HG03342 (cell line): ENCODE data around the gene SPDYE6.
"Not testable (repeated sequence)": the region's sequence is repeated elsewhere in the genome, so short reads cannot be mapped to it uniquely, and the experiment has no call there.

ENCODE experiments used
- ATAC-seq: cut with Tn5 transposase; IDR thresholded peaks from one replicate; pipeline ENCODE4 v1.9.1; 2021; ENCODE audit warnings: mild to moderate bottlenecking, moderate library complexity; ENCODE audit not compliant: unreplicated experiment

SPDYE6 gene, protein sequence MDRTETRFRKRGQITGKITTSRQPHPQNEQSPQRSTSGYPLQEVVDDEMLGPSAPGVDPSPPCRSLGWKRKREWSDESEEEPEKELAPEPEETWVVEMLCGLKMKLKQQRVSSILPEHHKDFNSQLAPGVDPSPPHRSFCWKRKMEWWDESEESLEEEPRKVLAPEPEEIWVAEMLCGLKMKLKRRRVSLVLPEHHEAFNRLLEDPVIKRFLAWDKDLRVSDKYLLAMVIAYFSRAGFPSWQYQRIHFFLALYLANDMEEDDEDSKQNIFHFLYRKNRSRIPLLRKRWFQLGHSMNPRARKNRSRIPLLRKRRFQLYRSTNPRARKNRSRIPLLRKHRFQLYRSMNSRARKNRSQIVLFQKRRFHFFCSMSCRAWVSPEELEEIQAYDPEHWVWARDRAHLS

DNA sequence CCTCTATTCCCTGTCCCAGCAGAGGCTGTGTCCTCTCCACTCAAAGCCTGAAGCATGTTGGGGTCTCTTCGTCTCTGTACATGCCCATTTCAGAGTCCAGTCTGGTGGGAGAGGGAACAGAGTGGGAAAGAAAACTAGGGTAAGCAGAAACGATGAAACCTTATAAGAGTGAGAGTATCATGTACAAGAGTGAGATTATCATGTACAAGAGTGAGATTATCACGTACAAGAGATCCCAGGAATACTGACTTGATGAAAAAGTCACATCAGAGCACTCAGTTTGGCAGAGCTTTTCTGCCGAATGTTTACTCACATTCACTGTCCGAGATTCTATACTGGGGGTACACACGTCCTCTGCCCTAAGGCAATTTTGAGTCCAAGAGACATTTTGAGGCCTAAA, at the start of gene SPDYE6:
Gene SPDYE6, minus strand, starts transcription at position 101 of the 400 bp plus-strand sequence. CDS start 421 bp downstream, outside the sequence.
- not testable (repeated sequence) for ATAC-seq

GRCh38 chr7:102404862-102405188, 48.6 kb upstream of the SPDYE6 start:
- ATAC-seq: not testable (repeated sequence)

GRCh38 chr7:102404005-102404861, 48.0 kb upstream of the SPDYE6 start:
- ATAC-seq: peak; percentile 90

GRCh38 chr7:102403563-102403962, 47.3 kb upstream of the SPDYE6 start:
- no peak for ATAC-seq

DNA sequence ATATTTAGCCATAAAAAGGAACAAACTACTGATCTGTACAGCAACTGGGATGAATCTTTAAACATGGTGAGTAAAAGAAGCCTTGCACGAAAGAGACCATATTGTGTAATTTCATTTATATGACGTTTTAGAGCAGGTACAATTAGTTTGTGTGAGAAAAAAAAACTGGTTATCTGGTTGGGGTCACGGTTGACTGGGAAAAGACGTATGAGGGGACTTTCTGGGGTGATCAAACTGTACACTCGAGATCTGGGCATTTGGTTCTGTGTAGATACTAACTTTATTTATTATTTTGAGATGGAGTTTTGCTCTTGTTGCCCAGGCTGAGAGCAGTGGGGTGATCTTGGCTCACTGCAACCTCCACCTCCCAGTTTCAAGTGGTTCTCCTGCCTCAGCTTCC, 44.1 kb upstream of the SPDYE6 start:
- no peak for ATAC-seq

DNA sequence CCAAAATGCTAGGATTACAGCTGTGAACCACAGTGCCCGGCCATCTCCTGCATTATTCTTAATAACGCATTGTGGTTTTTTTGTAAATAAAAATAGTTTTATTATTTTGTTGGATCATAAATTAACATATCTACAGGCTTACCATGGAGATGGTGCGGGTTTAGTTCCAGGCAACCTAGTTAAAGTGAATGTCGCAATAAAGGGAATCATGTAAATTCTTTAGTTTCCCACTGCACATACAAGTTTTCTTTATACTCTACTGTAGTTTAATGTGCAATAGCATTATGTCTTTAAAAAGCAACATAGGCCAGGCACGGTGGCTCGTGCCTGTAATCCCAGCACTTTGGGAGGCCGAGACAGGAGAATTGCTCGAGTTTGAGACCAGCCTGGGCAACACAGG, 42.3 kb upstream of the SPDYE6 start:
- no peak for ATAC-seq

DNA sequence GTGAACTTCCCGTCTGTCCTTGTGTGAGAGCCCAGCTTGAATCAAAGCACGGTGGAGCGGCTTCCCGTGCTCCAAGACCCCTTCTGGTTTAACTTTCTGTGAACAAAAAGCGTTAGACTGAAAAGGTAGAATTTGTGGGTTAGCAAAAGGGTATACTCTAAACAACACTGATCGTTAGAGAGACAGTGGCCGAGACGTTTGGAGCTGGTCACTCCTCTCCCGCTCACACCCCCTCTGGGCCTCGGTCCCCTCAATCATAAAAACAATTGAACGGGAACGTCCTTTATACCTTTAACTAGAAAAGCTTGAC, 40.4 kb upstream of the SPDYE6 start:
- no peak for ATAC-seq

GRCh38 chr7:102395873-102396709, 39.8 kb upstream of the SPDYE6 start, which contains the start of gene PRKRIP1:
Gene PRKRIP1 (plus strand): TSS chr7:102396363. CDS start chr7:102396412, 49 bp downstream.
- peak; percentile 98 for ATAC-seq

DNA sequence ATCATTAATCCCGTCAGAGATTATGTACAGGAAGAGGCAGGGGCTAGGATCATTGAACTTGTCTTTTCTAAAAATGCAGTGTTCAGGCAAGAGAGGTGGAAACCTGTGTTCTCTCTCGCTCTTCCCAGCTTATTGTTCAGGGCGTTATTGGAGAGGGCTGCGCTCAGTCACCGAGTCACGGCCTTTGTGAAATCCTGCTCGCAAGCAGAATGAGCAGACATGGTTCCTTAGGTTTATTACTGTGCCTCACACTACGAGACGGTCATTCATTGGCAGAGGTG, 39.3 kb upstream of the SPDYE6 start:
- ATAC-seq: no peak

DNA sequence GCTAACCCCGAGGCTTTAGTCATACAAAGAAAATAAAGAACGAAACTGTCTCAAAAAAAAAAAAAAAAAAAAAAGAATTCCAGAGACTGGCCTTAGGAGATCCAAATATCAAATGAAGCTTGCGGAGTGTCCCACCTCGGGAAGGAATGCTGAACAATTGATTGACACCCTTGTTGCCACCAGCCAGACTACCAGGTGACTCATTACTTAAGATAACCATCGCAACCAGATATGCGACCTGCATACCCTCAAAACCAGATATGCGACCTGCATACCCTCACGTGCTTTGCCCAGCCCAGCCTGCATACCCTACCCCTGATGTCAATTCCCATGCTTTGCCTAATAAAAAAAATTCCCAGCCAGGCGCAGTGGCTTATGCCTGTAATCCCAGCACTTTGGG, 37.2 kb upstream of the SPDYE6 start:
- ATAC-seq: no peak

- ATAC-seq: no peak
Measured at GRCh38 chr7:102392330-102392729, 36.1 kb upstream of the SPDYE6 start.

DNA sequence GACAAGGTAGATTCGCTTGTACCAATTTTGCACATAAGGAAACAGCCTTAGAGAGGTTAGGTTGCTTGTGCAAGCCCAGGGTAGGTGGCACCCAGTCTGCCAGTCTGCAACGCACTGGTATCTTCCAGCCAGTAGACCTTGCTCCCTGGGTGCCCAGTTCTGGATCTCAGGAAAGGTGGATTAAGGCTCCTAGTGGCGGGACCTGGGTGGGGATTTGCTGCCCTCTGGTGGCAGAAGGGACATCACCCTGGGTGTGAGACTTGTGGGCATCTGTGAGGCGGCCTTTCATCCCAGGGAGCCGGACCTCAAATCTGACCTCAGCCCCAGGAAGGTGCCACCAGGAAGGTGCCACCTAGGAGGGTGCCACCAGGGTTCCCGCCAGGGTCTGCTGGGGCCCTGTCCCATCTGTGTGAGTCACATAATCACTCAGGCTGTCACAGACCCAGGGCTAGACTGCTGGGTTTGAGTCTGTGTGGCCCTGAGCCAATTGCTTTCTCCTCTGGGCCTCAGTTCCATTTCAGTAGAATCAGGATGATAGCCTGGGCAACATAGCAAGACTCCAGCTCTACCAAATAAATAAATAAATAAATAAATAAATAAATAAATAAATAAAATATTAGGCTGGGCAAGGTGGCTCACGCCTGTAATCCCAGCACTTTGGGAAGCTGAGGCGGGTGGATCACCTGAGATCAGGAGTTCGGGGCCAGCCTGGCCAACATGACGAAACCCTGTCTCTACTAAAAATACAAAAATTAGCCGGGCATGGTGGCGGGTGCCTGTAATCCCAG, 34.6 kb upstream of the SPDYE6 start:
- ATAC-seq: no peak

GRCh38 chr7:102389810-102390209, 33.6 kb upstream of the SPDYE6 start:
- ATAC-seq: no peak

- no peak for ATAC-seq
Measured at GRCh38 chr7:102387064-102387463, 30.8 kb upstream of the SPDYE6 start.

- ATAC-seq: not testable (repeated sequence)
Measured at GRCh38 chr7:102381696-102382425, 25.6 kb upstream of the SPDYE6 start.

DNA sequence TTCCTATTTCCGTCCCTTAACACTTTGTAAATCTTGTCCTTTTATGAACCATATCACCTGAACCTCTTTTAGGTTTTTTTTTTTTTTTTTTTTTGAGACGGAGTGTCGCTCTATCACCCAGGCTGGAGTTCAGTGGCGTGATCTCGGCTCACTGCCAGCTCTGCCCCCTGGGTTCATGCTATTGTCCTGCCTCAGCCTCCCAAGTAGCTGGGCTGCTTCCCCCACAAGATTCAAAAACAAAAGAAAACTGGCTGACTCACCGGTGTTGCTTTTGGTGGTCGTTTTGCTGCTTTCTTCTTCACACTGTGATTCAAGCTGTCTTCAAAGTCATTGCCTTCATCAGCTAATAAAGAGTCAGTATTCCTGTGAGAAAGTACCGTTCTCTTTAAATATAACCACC, 24.6 kb upstream of the SPDYE6 start:
- ATAC-seq: not testable (repeated sequence)

GRCh38 chr7:102376964-102377466, 20.8 kb upstream of the SPDYE6 start:
- ATAC-seq: no peak

- ATAC-seq: not testable (repeated sequence)
Measured at GRCh38 chr7:102372796-102373195, 16.6 kb upstream of the SPDYE6 start.

DNA sequence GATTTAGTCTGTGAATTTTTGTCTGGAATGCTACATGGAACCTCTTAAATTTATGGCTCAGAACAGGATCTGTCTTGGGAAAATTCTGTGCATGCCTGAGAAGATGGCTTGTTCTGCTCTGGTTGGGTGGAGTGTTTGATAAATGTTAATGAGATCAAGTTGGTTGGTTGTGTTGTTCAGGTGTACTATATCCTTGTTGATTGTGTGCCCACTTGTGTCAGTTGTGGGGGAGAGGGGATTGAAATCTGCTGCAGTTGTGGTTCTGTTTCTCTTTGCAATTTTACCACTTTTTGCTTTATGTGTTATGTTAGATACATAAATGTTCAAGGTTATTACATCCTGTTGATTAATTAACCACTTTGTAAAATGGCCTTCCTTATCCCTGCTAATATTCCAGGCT, 13.8 kb upstream of the SPDYE6 start:
- not testable (repeated sequence) for ATAC-seq

DNA sequence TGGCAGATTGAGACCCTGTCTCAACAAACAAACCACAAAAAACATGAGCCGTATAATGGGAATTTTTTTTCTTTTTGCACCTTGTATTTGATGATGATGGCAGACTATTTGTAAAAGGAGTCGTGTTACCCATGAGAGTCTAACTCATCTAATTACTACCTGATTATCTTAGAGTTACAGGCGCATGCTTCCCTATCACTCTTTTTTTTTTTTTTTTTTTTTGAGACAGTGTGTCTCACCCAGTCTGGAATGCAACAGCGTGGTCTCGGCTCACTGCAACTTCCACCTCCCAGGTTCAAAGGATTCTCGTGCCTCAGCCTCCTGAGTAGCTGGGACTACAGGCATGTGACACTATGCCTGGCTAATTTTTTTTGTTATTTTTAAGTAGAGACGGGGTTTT, 9.1 kb upstream of the SPDYE6 start:
- ATAC-seq: not testable (repeated sequence)
